Endothelial cell of umbilical vein (primary cell): ENCODE measurements around the gene UBE2C. TPM values are rescaled to one million over a fixed set of nuclear protein-coding genes. Genes with fewer than 3 reads are reported as not detected.

ENCODE experiments used
- BruUV-seq: library from RNA; stranded (reverse); fragments of 400-500 nt; replicated peaks from 2 replicates; lab custom pipeline; 2021; lab: Mats Ljungman, UMichigan
- CTCF ChIA-PET: fragments of 300-600, 350-600 bp; sonication (Branson Sonifier 250); formaldehyde crosslinking; loops from one replicate; lab custom pipeline; 2021; ENCODE audit warnings: antibody characterized with exemption, inconsistent platforms; lab: Charles Lee
- POLR2A ChIA-PET: fragments of 300-600, 350-600 bp; sonication (Branson Sonifier 250); formaldehyde crosslinking; loops from one replicate; lab custom pipeline; 2021; ENCODE audit warnings: antibody characterized with exemption, inconsistent platforms; lab: Charles Lee
- DNase-seq: peaks from one replicate; pipeline ENCODE4 v3.0.0-alpha.2; 2011; ENCODE audit warnings: low read depth, low spot score
- FAIRE-seq: peaks from 2 replicates; lab custom pipeline; 2011; peaks lifted over from hg19 to GRCh38; lab: Jason Lieb, UNC
- H2AFZ ChIP-seq: 2 replicates; pipeline ENCODE4 v1.6.0; 2012; ENCODE audit warnings: low read depth, low read length, control low read depth, inconsistent platforms
- H3K27ac ChIP-seq: 2 replicates; pipeline ENCODE4 v1.5.1; 2011; ENCODE audit warnings: low read depth, mild to moderate bottlenecking, control low read depth, low read length, moderate library complexity; ENCODE audit not compliant: insufficient read depth
- H3K27me3 ChIP-seq, 2 experiments: 2 replicates each; pipeline versions ENCODE4 v1.6.0 to v1.6.1; 2011; ENCODE audit warnings: low read length in 2 of 2, mixed read lengths in 1 of 2; ENCODE audit not compliant: control insufficient read depth in 2 of 2, insufficient read depth in 2 of 2
- H3K36me3 ChIP-seq, 2 experiments: 2 replicates in 1 of 2; 3 replicates in 1 of 2; pipeline ENCODE4 v1.5.1; 2011; ENCODE audit warnings: low read length in 2 of 2, mild to moderate bottlenecking in 1 of 2, moderate library complexity in 1 of 2; ENCODE audit not compliant: control insufficient read depth in 2 of 2, insufficient read depth in 2 of 2; ENCODE audit errors: extremely low read depth in 1 of 2
- H3K4me1 ChIP-seq: 3 replicates; pipeline ENCODE4 v1.5.1; 2011; ENCODE audit warnings: mild to moderate bottlenecking, low read length; ENCODE audit not compliant: control insufficient read depth, insufficient read depth; ENCODE audit errors: extremely low read depth
- H3K4me2 ChIP-seq: 2 replicates; pipeline ENCODE4 v1.6.1; 2011; ENCODE audit warnings: low read length, control low read depth, mixed read lengths; ENCODE audit not compliant: insufficient read depth
- H3K4me3 ChIP-seq, 3 experiments: fragments of 200-600 bp in 1 of 3; sonication (generic), shearing (Covaris generic) in 1 of 3; replicated peaks in 1 of 3; 2 replicates each; pipeline ENCODE4 v1.5.1; 2011 to 2016; ENCODE audit warnings: control low read depth in 3 of 3, low read length in 3 of 3, mild to moderate bottlenecking in 2 of 3, inconsistent platforms in 1 of 3, low read depth in 1 of 3, moderate library complexity in 1 of 3; ENCODE audit not compliant: insufficient read depth in 1 of 3
- H3K79me2 ChIP-seq: 2 replicates; pipeline ENCODE4 v1.6.0; 2012; ENCODE audit warnings: low read length, inconsistent platforms; ENCODE audit not compliant: control insufficient read depth, insufficient read depth
- H3K9ac ChIP-seq: replicated peaks from 2 replicates; pipeline ENCODE3; 2011; ENCODE audit warnings: low read length, control low read depth; ENCODE audit not compliant: insufficient read depth; ENCODE audit errors: extremely low read depth
- H3K9me1 ChIP-seq: replicated peaks from 3 replicates; pipeline ENCODE4 v1.6.0; 2011; ENCODE audit warnings: mild to moderate bottlenecking, low read length; ENCODE audit not compliant: control insufficient read depth, insufficient read depth; ENCODE audit errors: extremely low read depth
- H3K9me3 ChIP-seq: replicated peaks from 2 replicates; pipeline ENCODE4 v1.5.1; 2012; ENCODE audit warnings: low read length, inconsistent platforms; ENCODE audit not compliant: control insufficient read depth, insufficient read depth
- H4K20me1 ChIP-seq: replicated peaks from 2 replicates; pipeline ENCODE3; 2011; ENCODE audit warnings: mild to moderate bottlenecking, low read length; ENCODE audit not compliant: control insufficient read depth, insufficient read depth; ENCODE audit errors: extremely low read depth
- EZH2 ChIP-seq: IDR thresholded peaks from 2 replicates; pipeline ENCODE4 v1.6.1; 2012; ENCODE audit warnings: borderline replicate concordance, low read depth, mild to moderate bottlenecking, moderate library complexity, low read length, inconsistent platforms; ENCODE audit not compliant: severe bottlenecking
- FOS ChIP-seq: IDR thresholded peaks from 2 replicates; pipeline ENCODE4 v1.6.1; 2011; ENCODE audit warnings: mild to moderate bottlenecking, low read length, moderate library complexity, borderline replicate concordance; ENCODE audit not compliant: insufficient read depth
- GATA2 ChIP-seq: IDR thresholded peaks from 2 replicates; pipeline ENCODE4 v1.7.0; 2011; ENCODE audit warnings: low read depth, mild to moderate bottlenecking, moderate library complexity, mixed read lengths, low read length; ENCODE audit not compliant: insufficient read length, insufficient read depth
- JUN ChIP-seq: IDR thresholded peaks from 2 replicates; pipeline ENCODE4 v1.6.1; 2011; ENCODE audit warnings: borderline replicate concordance, low read depth; ENCODE audit not compliant: insufficient read length, insufficient read depth
- MYC ChIP-seq: IDR thresholded peaks from one replicate; pipeline ENCODE4 v1.6.1; 2011; ENCODE audit warnings: mild to moderate bottlenecking, low read depth, low read length
- POLR2A ChIP-seq: IDR thresholded peaks from 2 replicates; pipeline ENCODE4 v1.6.1; 2012; ENCODE audit warnings: low read depth, mild to moderate bottlenecking, control low read depth, low read length
- POLR2AphosphoS5 ChIP-seq: IDR thresholded peaks from 2 replicates; pipeline ENCODE4 v1.6.1; 2012; ENCODE audit warnings: low read depth, mild to moderate bottlenecking, control low read depth, low read length, moderate library complexity; ENCODE audit not compliant: insufficient read depth
- dilution Hi-C: fragments of 300-500 bp; cut with MboI; formaldehyde crosslinking; loops from one replicate; pipeline ENCODE4 v1.15.0; 2019; ENCODE audit warnings: low sequenced_read_pairs; ENCODE audit not compliant: extremely low pct_ligation_motif_present
- intact Hi-C: fragments of 100-400 bp; cut with micrococcal nuclease; formaldehyde crosslinking; loops from one replicate; pipeline ENCODE4 v1.10.0; 2022
- polyA plus RNA-seq, 4 experiments: library from polyadenylated mRNA; depleted of rRNA in 3 of 4; stranded (reverse) in 3 of 4; unstranded in 1 of 4; fragments of >200 nt; gene quantifications; 2 replicates each; pipeline versions ENCODE4 v1.2.1 to v1.2.3, GENCODE V29; 2011 to 2012; ENCODE audit warnings: missing spikeins in 1 of 4
- total RNA-seq: library from RNA; stranded (reverse); gene quantifications from 2 replicates; pipeline ENCODE4 v1.2.3, GENCODE V29; 2021
- TF ChIP-seq, protein P1 (sequence below): IDR thresholded peaks from 2 replicates; pipeline ENCODE4 v1.6.1; 2011; ENCODE audit not compliant: insufficient read depth, insufficient read length
- TF ChIP-seq, protein P2 (sequence below), 2 donors: IDR thresholded peaks; 1 replicate in 1 of 2; 2 replicates in 1 of 2; pipeline ENCODE4 v1.5.1; 2011; ENCODE audit warnings: low read length in 2 of 2, mild to moderate bottlenecking in 2 of 2, moderate library complexity in 2 of 2, control low read depth in 1 of 2, inconsistent platforms in 1 of 2, low read depth in 1 of 2; ENCODE audit not compliant: insufficient read depth in 1 of 2; ENCODE audit errors: extremely low read depth in 1 of 2

UBE2C gene
- total and polyA plus RNA-seq, 2 donors (not counting 3 experiments of a cell fraction or from before 2014, with no cell fraction given), result 129 to 130 TPM

DNA sequence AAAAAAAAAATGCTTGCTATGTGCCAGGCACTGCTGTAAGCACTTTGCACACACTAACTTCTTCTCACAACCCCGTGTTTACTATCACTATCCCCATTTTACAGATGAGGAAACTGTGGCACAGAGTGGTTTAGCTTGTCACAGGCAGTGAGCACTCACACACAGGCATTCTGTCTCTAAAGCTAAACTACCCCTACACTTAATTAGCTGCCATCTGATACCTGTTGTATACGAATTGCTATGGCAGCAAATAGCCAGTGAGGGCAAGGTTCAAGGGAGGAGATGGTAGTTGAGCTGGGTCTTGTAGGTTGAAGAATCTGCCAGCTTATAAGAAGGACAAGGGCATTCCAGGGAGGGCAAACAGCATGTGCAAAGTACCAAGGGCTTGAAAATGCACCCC, 9.5 kb downstream of the UBE2C start:
- Histone ChIP-seq H3K36me3 (no peaks in the 10 kb centered on the region), H3K27ac (no peak overlapping the region), H3K9ac (no peak overlapping the region), H3K27me3 (peaks cover 11 to 16% of the 10 kb centered on the region in 2 experiments), H2AFZ (no peak overlapping the region), H3K9me3 (no peaks in the 10 kb centered on the region), H3K4me3 (no peak overlapping the region), H3K4me1 (peaks cover 6% of the 10 kb centered on the region), H3K79me2 (no peaks in the 10 kb centered on the region), H4K20me1 (no peaks in the 10 kb centered on the region), H3K4me2 (no peak overlapping the region), H3K9me1 (no peaks in the 10 kb centered on the region)
- dilution Hi-C loops, result no loop called here
- ChIA-PET CTCF (interaction anchor here (0.5 to 3.8 kb wide), 7 partner anchors 8 to 710 kb away, joined by 3 to 13 read pairs (median 4); no protein-coding TSS in a partner anchor), POLR2A (interaction anchor here (1.3 kb wide), 1 partner anchor 68 kb away, joined by 3 read pairs; no protein-coding TSS in a partner anchor)
- FAIRE-seq (no peak), DNase-seq (no peak)
- TF ChIP-seq POLR2AphosphoS5, result no peak
- TF ChIP-seq, protein P1, sequence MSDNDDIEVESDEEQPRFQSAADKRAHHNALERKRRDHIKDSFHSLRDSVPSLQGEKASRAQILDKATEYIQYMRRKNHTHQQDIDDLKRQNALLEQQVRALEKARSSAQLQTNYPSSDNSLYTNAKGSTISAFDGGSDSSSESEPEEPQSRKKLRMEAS, result no peak
- TF ChIP-seq FOS, result no peak
- no peak for TF ChIP-seq POLR2A
- TF ChIP-seq MYC, result no peak
- no peak for TF ChIP-seq GATA2
- no peak for TF ChIP-seq JUN
- TF ChIP-seq EZH2, result no peak
- TF ChIP-seq, protein P2, sequence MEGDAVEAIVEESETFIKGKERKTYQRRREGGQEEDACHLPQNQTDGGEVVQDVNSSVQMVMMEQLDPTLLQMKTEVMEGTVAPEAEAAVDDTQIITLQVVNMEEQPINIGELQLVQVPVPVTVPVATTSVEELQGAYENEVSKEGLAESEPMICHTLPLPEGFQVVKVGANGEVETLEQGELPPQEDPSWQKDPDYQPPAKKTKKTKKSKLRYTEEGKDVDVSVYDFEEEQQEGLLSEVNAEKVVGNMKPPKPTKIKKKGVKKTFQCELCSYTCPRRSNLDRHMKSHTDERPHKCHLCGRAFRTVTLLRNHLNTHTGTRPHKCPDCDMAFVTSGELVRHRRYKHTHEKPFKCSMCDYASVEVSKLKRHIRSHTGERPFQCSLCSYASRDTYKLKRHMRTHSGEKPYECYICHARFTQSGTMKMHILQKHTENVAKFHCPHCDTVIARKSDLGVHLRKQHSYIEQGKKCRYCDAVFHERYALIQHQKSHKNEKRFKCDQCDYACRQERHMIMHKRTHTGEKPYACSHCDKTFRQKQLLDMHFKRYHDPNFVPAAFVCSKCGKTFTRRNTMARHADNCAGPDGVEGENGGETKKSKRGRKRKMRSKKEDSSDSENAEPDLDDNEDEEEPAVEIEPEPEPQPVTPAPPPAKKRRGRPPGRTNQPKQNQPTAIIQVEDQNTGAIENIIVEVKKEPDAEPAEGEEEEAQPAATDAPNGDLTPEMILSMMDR (IDR thresholded peaks at IDR 0.05; ENCODE audit: extremely low read depth in 1 of 2, insufficient read depth in 1 of 2, low read depth in 1 of 2, low read length in 2 of 2), result no peak
- intact Hi-C loops, result loop anchor here (2.0 kb wide), 1 partner anchor 113 kb away; the partner anchor contains the start of gene PCIF1
- BruUV-seq, result no TSS peak
